ENCODE measurements around the gene RMND1. TPM values are rescaled to one million over a fixed set of nuclear protein-coding genes. Genes with fewer than 3 reads are reported as not detected.

The RMND1 gene
- total and polyA plus RNA-seq, 2 of the 13 experiments (the other 11 are each of a cell fraction or from before 2014, with no cell fraction given), result 34.0 to 72.5 TPM

- intact Hi-C loops (cut with micrococcal nuclease; ENCODE audit: unreplicated experiment), result no loop called here
- POLR2A ChIA-PET, result no interaction called here
Measured at GRCh38 chr6:151412909-151413308, 39.0 kb downstream of the RMND1 start.

More at GRCh38 chr6:151412909-151413308, 39.0 kb downstream of the RMND1 start:
- no peak overlapping the region for H3K4me2 ChIP-seq (ENCODE audit: low read depth, low read length)
- H3K4me3 ChIP-seq (replicated peaks in 1 of 3; ENCODE audit: insufficient read depth in 1 of 3, low read depth in 2 of 3, low read length in 3 of 3), result no peak overlapping the region
- CTCF ChIA-PET (ENCODE audit: low intra/inter-chr PET ratio, low total read pairs), result no interaction called here
- no peak overlapping the region for H3K9ac ChIP-seq (ENCODE audit: insufficient read depth, low read depth, low read length)
- BruUV-seq (replicated peaks), result no TSS peak
- TF ChIP-seq NFRKB (IDR thresholded peaks at IDR 0.05) (no peak), RELA (CRISPR knock-in tag; IDR thresholded peaks at IDR 0.05) (no peak), POGK (CRISPR knock-in tag; conservative IDR thresholded peaks at IDR 0.05) (no peak), ZNF235 (CRISPR knock-in tag; IDR thresholded peaks at IDR 0.05; ENCODE audit: borderline replicate concordance) (no peak), ZXDC (CRISPR knock-in tag; IDR thresholded peaks at IDR 0.05) (no peak), HCFC1 (IDR thresholded peaks at IDR 0.05; ENCODE audit: low read depth, low read length) (no peak)
- ATAC-seq (no peak), DNase-seq (ENCODE audit: low spot score) (no peak), FAIRE-seq (no peak)
- H3K36me3 ChIP-seq (replicated peaks in 1 of 2; ENCODE audit: control insufficient read depth in 1 of 2, insufficient read depth in 2 of 2, low read length in 2 of 2), result peaks cover 49 to 90% of the 10 kb centered on the region in 2 experiments
- no peaks in the 10 kb centered on the region for H3K79me2 ChIP-seq (ENCODE audit: insufficient read depth, low read length)
- 100% methylated on average over 3 of the region's 3 CpGs for WGBS (ENCODE audit: low lambda C conversion rate)
- in situ Hi-C loops (cut with HindIII; ENCODE audit: extremely low pct_ligation_motif_present, low pct_unique_long_range_greater_than_20kb), result loop anchor here (10.0 kb wide), 1 partner anchor 62 kb away; no protein-coding TSS in a partner anchor
- H4K20me1 ChIP-seq (ENCODE audit: insufficient read depth, low read length), result no peaks in the 10 kb centered on the region
- no peaks in the 10 kb centered on the region for H3K4me1 ChIP-seq (ENCODE audit: insufficient read depth, low read length)
- no peaks in the 10 kb centered on the region for H3K9me3 ChIP-seq (ENCODE audit: low read length)
- no peak overlapping the region for H2AFZ ChIP-seq (ENCODE audit: low read length)
- H3K27me3 ChIP-seq (ENCODE audit: control insufficient read depth in 1 of 2, insufficient read depth in 2 of 2, low read length in 2 of 2), result no peaks in the 10 kb centered on the region
- no peak overlapping the region for H3K27ac ChIP-seq (ENCODE audit: extremely low read length, insufficient read depth, low read length)

Data from HepG2 (cell line).